ENCODE results near the gene ZNF230. TPM values are rescaled to one million over a fixed set of nuclear protein-coding genes. Genes with fewer than 3 reads are reported as not detected.

The ZNF230 gene
- total and polyA plus RNA-seq, 9 of the 15 experiments (the other 6 are each of a cell fraction or from before 2014, with no cell fraction given), result 1.3 to 4.0 (median 2.2) TPM

- TF ChIP-seq SAFB (IDR thresholded peaks at IDR 0.05; ENCODE audit: borderline replicate concordance, low read depth, low read length) (no peak), NR0B1 (IDR thresholded peaks at IDR 0.05; ENCODE audit: partially characterized antibody) (no peak), HDAC2 (IDR thresholded peaks at IDR 0.05) (no peak), JUND (IDR thresholded peaks at IDR 0.05; ENCODE audit: borderline replicate concordance, low read depth, low read length) (0 out of 2 replicates have a peak, but pooled peaks have one; percentile 39), JUND (tag; IDR thresholded peaks at IDR 0.05; ENCODE audit: borderline replicate concordance, low read depth, low read length) (no peak; the same call in 2 of the 3 replicates), ZNF140 (CRISPR knock-in tag; IDR thresholded peaks at IDR 0.05) (no peak), IRF9 (tag; IDR thresholded peaks at IDR 0.05) (0 out of 2 replicates have a peak, but pooled peaks have one; percentile 25), SIRT6 (IDR thresholded peaks at IDR 0.05; ENCODE audit: low read depth, low read length) (no peak), BACH1 (tag; IDR thresholded peaks at IDR 0.05) (0 out of 2 replicates have a peak, but pooled peaks have one; percentile 14), POLR2G (IDR thresholded peaks at IDR 0.05; ENCODE audit: low read depth, low read length) (peak; percentile 71), ZNF280B (CRISPR knock-in tag; IDR thresholded peaks at IDR 0.05) (no peak), HBP1 (CRISPR knock-in tag; IDR thresholded peaks at IDR 0.05) (no peak), ZBTB17 (CRISPR knock-in tag; IDR thresholded peaks at IDR 0.05) (no peak), ZFP30 (CRISPR knock-in tag; IDR thresholded peaks at IDR 0.05; ENCODE audit: borderline replicate concordance) (no peak), NR2C2 (CRISPR knock-in tag; IDR thresholded peaks at IDR 0.05) (peak; percentile 80), NR2C2 (tag; IDR thresholded peaks at IDR 0.05) (peak; percentile 97), SRSF7 (optimal IDR thresholded peaks at IDR 0.05; ENCODE audit: low read depth, low read length) (no peak), E2F5 (CRISPR knock-in tag; IDR thresholded peaks at IDR 0.05) (no peak), HMG20A (CRISPR knock-in tag; conservative IDR thresholded peaks at IDR 0.05) (no peak), SRSF9 (IDR thresholded peaks at IDR 0.05; ENCODE audit: borderline replicate concordance, low read depth, low read length) (no peak), FIP1L1 (IDR thresholded peaks at IDR 0.05; ENCODE audit: low read depth, low read length, poor library complexity, severe bottlenecking) (no peak)
Measured at GRCh38 chr19:44002566-44003460, at the start of gene ZNF230 (continued).

All from K562 (cell line).